Body of pancreas (tissue), 4 donors: Measurements from ENCODE around the gene NPR3.

Experiments
- POLR2A ChIP-seq, 3 donors: fragments of 450-650 bp; IDR thresholded peaks; one replicate each; pipeline ENCODE4 v1.6.1; 2016; ENCODE audit warnings: antibody characterized with exemption in 3 of 3, mild to moderate bottlenecking in 2 of 3
- TF ChIP-seq, protein P1 (sequence below), 7 experiments: fragments of 450-650 bp in 4 of 7; fragments of 200-600 bp in 3 of 7; sonication (generic) in 3 of 7; IDR thresholded peaks; one replicate each; pipeline ENCODE4 v1.5.1; 2016 to 2019; ENCODE audit warnings: antibody characterized with exemption in 7 of 7

DNA sequence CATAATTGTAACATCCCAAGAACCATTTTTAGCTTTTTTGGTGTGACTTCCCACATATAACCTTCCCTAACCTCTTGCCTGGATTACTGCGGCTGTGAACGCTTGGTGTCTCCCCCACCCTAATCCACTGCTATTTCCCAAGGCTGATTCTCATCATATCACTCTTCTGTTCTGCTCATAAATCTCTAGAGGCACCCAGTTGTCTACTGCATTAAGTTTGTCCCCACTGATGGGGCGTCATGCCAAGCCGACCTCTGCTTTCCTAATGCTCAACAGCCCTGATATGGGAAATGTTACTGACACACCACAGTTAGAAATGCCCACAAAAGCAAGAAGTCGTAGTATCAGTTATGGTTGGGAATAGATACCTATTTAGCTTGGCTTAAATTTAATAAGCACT is 24.4 kb downstream of the NPR3 start:
- TF ChIP-seq, protein P1, sequence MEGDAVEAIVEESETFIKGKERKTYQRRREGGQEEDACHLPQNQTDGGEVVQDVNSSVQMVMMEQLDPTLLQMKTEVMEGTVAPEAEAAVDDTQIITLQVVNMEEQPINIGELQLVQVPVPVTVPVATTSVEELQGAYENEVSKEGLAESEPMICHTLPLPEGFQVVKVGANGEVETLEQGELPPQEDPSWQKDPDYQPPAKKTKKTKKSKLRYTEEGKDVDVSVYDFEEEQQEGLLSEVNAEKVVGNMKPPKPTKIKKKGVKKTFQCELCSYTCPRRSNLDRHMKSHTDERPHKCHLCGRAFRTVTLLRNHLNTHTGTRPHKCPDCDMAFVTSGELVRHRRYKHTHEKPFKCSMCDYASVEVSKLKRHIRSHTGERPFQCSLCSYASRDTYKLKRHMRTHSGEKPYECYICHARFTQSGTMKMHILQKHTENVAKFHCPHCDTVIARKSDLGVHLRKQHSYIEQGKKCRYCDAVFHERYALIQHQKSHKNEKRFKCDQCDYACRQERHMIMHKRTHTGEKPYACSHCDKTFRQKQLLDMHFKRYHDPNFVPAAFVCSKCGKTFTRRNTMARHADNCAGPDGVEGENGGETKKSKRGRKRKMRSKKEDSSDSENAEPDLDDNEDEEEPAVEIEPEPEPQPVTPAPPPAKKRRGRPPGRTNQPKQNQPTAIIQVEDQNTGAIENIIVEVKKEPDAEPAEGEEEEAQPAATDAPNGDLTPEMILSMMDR (IDR thresholded peaks at IDR 0.05), result no peak
- no peak for TF ChIP-seq POLR2A (IDR thresholded peaks at IDR 0.05)
